NCI-H2196 (cell line): Measurements from ENCODE around the gene RRN3.
"Not testable (repeated sequence)": the region's sequence is repeated elsewhere in the genome, so short reads cannot be mapped to it uniquely, and the experiment has no call there.

Experiments used
- DNase-seq: peaks from one replicate; lab custom pipeline; 2025; ENCODE audit not compliant: unreplicated experiment; lab: John Stamatoyannopoulos, UW

RRN3 gene

GRCh38 chr16:15093955-15094827 lies at the start of gene RRN3:
Gene RRN3, minus strand, starts transcription at chr16:15094272. Its CDS starts 39 bp downstream, at chr16:15094233.
- DNase-seq: peak; percentile 94

- not testable (repeated sequence) for DNase-seq
These were observed 49.6 kb upstream of the RRN3 start for GRCh38 chr16:15143601-15144091.

GRCh38 chr16:15142891-15143600 lies 49.0 kb upstream of the RRN3 start:
- DNase-seq: not testable (repeated sequence)

GRCh38 chr16:15142107-15142890 lies 48.2 kb upstream of the RRN3 start:
- DNase-seq: not testable (repeated sequence)

GRCh38 chr16:15141586-15141985 lies 47.5 kb upstream of the RRN3 start:
- no peak for DNase-seq

- not testable (repeated sequence) for DNase-seq
These were observed 46.6 kb upstream of the RRN3 start for GRCh38 chr16:15140444-15141365.

GRCh38 chr16:15137514-15137913 lies 43.4 kb upstream of the RRN3 start:
- not testable (repeated sequence) for DNase-seq

- DNase-seq: not testable (repeated sequence)
These were observed 41.6 kb upstream of the RRN3 start for GRCh38 chr16:15135483-15136360.

GRCh38 chr16:15134752-15135482 lies 40.8 kb upstream of the RRN3 start:
- not testable (repeated sequence) for DNase-seq

- not testable (repeated sequence) for DNase-seq
These were observed 39.5 kb upstream of the RRN3 start for GRCh38 chr16:15133554-15133953.

- DNase-seq: not testable (repeated sequence)
These were observed 38.8 kb upstream of the RRN3 start for GRCh38 chr16:15132719-15133428.

- not testable (repeated sequence) for DNase-seq
These were observed 37.0 kb upstream of the RRN3 start for GRCh38 chr16:15130943-15131700.

- DNase-seq: not testable (repeated sequence)
These were observed 36.3 kb upstream of the RRN3 start for GRCh38 chr16:15130256-15130932.

GRCh38 chr16:15127641-15128425 lies 33.8 kb upstream of the RRN3 start:
- DNase-seq: not testable (repeated sequence)

- DNase-seq: not testable (repeated sequence)
These were observed 6.4 kb upstream of the RRN3 start for GRCh38 chr16:15100372-15100987.
